Mesenchymal stem cell (in vitro differentiated cells and primary cell): ENCODE results near the gene ZNF106.

Source experiments
- DNase-seq: peaks from one replicate; pipeline ENCODE4 v3.0.0-alpha.2; 2013
- H2AFZ ChIP-seq: one replicate; pipeline ENCODE4 v1.6.1; 2013; ENCODE audit warnings: low read depth, mild to moderate bottlenecking, control low read depth, inconsistent platforms, low read length, moderate library complexity
- H2AK5ac ChIP-seq: 2 replicates; pipeline ENCODE4 v1.6.1; 2013; ENCODE audit warnings: low read length, moderate library complexity, mild to moderate bottlenecking, inconsistent platforms; ENCODE audit not compliant: severe bottlenecking
- H2BK120ac ChIP-seq: one replicate; pipeline ENCODE4 v1.6.1; 2013; ENCODE audit warnings: low read depth, mild to moderate bottlenecking, inconsistent platforms, low read length, moderate library complexity
- H2BK12ac ChIP-seq, 2 experiments: one replicate each; pipeline ENCODE4 v1.6.1; 2013; ENCODE audit warnings: inconsistent platforms in 2 of 2, low read length in 2 of 2, mild to moderate bottlenecking in 2 of 2, moderate library complexity in 2 of 2, control low read depth in 1 of 2
- H2BK15ac ChIP-seq: one replicate; pipeline ENCODE4 v1.6.1; 2013; ENCODE audit warnings: mild to moderate bottlenecking, low read depth, inconsistent platforms; ENCODE audit not compliant: poor library complexity, severe bottlenecking
- H2BK5ac ChIP-seq: 2 replicates; pipeline ENCODE4 v1.6.1; 2013; ENCODE audit warnings: low read depth, mild to moderate bottlenecking, low read length, control low read depth, inconsistent platforms; ENCODE audit not compliant: poor library complexity, severe bottlenecking
- H3K14ac ChIP-seq, 2 experiments: one replicate each; pipeline ENCODE4 v1.6.1; 2013; ENCODE audit warnings: inconsistent platforms in 2 of 2, low read length in 2 of 2, control low read depth in 1 of 2, mild to moderate bottlenecking in 1 of 2, moderate library complexity in 1 of 2
- H3K18ac ChIP-seq, 2 experiments: one replicate each; pipeline ENCODE4 v1.6.1; 2013; ENCODE audit warnings: inconsistent platforms in 2 of 2, low read length in 2 of 2, control low read depth in 1 of 2, low read depth in 1 of 2, mild to moderate bottlenecking in 1 of 2
- H3K23ac ChIP-seq, 2 experiments: one replicate each; pipeline ENCODE4 v1.6.1; 2013; ENCODE audit warnings: inconsistent platforms in 2 of 2, low read length in 2 of 2, mild to moderate bottlenecking in 2 of 2, moderate library complexity in 2 of 2, control low read depth in 1 of 2
- H3K27ac ChIP-seq: 2 replicates; pipeline ENCODE4 v1.5.1; 2013; ENCODE audit warnings: mild to moderate bottlenecking, moderate library complexity, low read length, control low read depth, inconsistent platforms; ENCODE audit not compliant: poor library complexity, severe bottlenecking
- H3K27me3 ChIP-seq, 2 experiments: 2 replicates each; pipeline versions ENCODE4 v1.6.1 to v1.7.0; 2013; ENCODE audit warnings: low read length in 2 of 2, mild to moderate bottlenecking in 2 of 2, moderate library complexity in 2 of 2, control low read depth in 1 of 2, inconsistent platforms in 1 of 2; ENCODE audit not compliant: control insufficient read depth in 1 of 2, insufficient read depth in 1 of 2
- H3K36me3 ChIP-seq, 2 experiments: 2 replicates each; pipeline versions ENCODE4 v1.6.1 to v1.7.0; 2013; ENCODE audit warnings: low read length in 2 of 2, control low read depth in 1 of 2, inconsistent platforms in 1 of 2, low read depth in 1 of 2, mild to moderate bottlenecking in 1 of 2; ENCODE audit not compliant: insufficient read depth in 2 of 2, control insufficient read depth in 1 of 2
- H3K4ac ChIP-seq, 2 experiments: one replicate each; pipeline ENCODE4 v1.6.1; 2013; ENCODE audit warnings: inconsistent platforms in 2 of 2, low read length in 2 of 2, mild to moderate bottlenecking in 2 of 2, moderate library complexity in 2 of 2, control low read depth in 1 of 2, low read depth in 1 of 2
- H3K4me1 ChIP-seq: 2 replicates; pipeline ENCODE4 v1.6.1; 2013; ENCODE audit warnings: low read depth, low read length, control low read depth; ENCODE audit not compliant: control insufficient read depth, insufficient read depth
- H3K4me2 ChIP-seq: 2 replicates; pipeline ENCODE4 v1.6.1; 2013; ENCODE audit warnings: low read length, mild to moderate bottlenecking, inconsistent platforms; ENCODE audit not compliant: poor library complexity, severe bottlenecking
- H3K4me3 ChIP-seq, 2 experiments: 2 replicates each; pipeline versions ENCODE4 v1.5.1 to v1.7.0; 2013; ENCODE audit warnings: low read length in 2 of 2, mild to moderate bottlenecking in 2 of 2, control low read depth in 1 of 2, low read depth in 1 of 2; ENCODE audit not compliant: insufficient read depth in 1 of 2
- H3K79me1 ChIP-seq: replicated peaks from 2 replicates; pipeline ENCODE4 v1.6.1; 2013; ENCODE audit warnings: mild to moderate bottlenecking, control low read depth, low read length, inconsistent platforms; ENCODE audit not compliant: poor library complexity, severe bottlenecking
- H3K9ac ChIP-seq: 2 replicates; pipeline ENCODE4 v1.7.0; 2013; ENCODE audit warnings: mild to moderate bottlenecking, low read length, moderate library complexity
- H3K9me3 ChIP-seq: 2 replicates; pipeline ENCODE4 v1.7.0; 2013; ENCODE audit warnings: mild to moderate bottlenecking, low read length; ENCODE audit not compliant: control insufficient read depth
- H4K8ac ChIP-seq: one replicate; pipeline ENCODE4 v1.6.1; 2013; ENCODE audit warnings: inconsistent platforms, mild to moderate bottlenecking, low read length, moderate library complexity
- H4K91ac ChIP-seq: one replicate; pipeline ENCODE4 v1.6.1; 2013; ENCODE audit warnings: mild to moderate bottlenecking, low read length, inconsistent platforms
- WGBS: methylation state at CpG from one replicate; pipeline ENCODE4 v1.1.7; 2013; ENCODE audit warnings: mixed read lengths; 5-methylcytosine and 5-hydroxymethylcytosine counted together

The ZNF106 gene

DNA sequence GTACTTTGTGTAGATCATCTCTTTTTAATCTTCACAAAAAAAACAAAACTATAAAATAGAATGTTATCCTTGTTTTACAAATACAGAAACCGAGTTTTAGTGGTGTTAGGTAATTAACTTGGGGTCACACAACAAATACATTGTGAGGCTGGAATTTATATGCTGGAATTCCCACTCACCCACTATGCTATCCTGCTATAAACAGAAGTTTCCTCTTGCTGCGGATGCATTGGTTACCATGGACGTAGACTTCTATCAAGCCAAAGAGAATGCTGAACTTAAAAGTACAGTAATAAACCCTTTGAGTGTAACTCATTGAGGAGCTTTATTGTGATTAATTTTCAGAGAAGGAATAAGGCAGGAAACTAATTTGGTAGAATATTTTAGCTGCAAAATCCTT lies 13.7 kb upstream of the ZNF106 start:
- Histone ChIP-seq H4K91ac (no peak overlapping the region), H3K4me2 (no peak overlapping the region), H3K79me1 (peaks cover 17% of the 10 kb centered on the region), H2AK5ac (no peak overlapping the region), H2BK15ac (no peak overlapping the region), H3K9me3 (no peaks in the 10 kb centered on the region), H3K9ac (peak overlapping the region; percentile 31), H4K8ac (no peak overlapping the region), H3K18ac (no peak overlapping the region), H3K4me3 (no peak overlapping the region), H3K4me1 (peaks cover 12% of the 10 kb centered on the region), H2BK5ac (no peak overlapping the region), H3K27me3 (no peaks in the 10 kb centered on the region), H2BK120ac (no peak overlapping the region), H3K23ac (no peak overlapping the region), H3K36me3 (peaks cover 0 to 3% of the 10 kb centered on the region in 2 experiments), H3K4ac (no peak overlapping the region), H2AFZ (no peak overlapping the region), H2BK12ac (no peak overlapping the region), H3K27ac (peak overlapping the region; percentile 56), H3K14ac (no peak overlapping the region)
- DNase-seq = no peak
- 93% methylated on average over 2 of the region's 3 CpGs for WGBS

DNA sequence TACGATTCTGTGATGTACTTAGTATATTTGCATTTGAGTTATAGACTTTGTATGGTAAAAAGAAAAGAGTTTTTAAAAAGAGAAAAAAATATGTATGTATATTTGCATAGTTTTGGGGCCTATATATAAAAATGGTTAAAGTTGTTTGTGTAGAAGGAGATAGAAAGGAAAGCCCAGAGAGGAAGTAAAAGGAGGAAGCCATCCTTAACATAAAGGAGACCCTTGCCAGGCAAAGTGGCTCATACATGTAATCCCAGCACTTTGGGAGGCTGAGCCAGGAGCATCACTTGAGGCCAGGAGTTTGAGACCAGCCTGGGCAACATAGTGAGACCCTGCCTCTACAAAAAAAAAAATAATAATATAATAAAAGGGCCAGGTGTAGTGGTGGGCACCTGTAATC lies 12.9 kb upstream of the ZNF106 start:
- Histone ChIP-seq H3K4me3 (no peak overlapping the region), H2AFZ (no peak overlapping the region), H3K23ac (no peak overlapping the region), H3K14ac (no peak overlapping the region), H2BK120ac (no peak overlapping the region), H2AK5ac (no peak overlapping the region), H3K4ac (no peak overlapping the region), H3K36me3 (no peaks in the 10 kb centered on the region), H3K9me3 (no peaks in the 10 kb centered on the region), H4K91ac (no peak overlapping the region), H4K8ac (no peak overlapping the region), H2BK5ac (no peak overlapping the region), H2BK12ac (no peak overlapping the region), H3K27ac (no peak overlapping the region), H3K4me1 (peaks cover 12% of the 10 kb centered on the region), H3K9ac (no peak overlapping the region), H3K79me1 (peaks cover 14% of the 10 kb centered on the region), H3K27me3 (no peaks in the 10 kb centered on the region), H2BK15ac (no peak overlapping the region), H3K18ac (no peak overlapping the region), H3K4me2 (no peak overlapping the region)
- 94% methylated on average over 1 of the region's 1 CpG for WGBS
- no peak for DNase-seq

GRCh38 chr15:42502477-42502876 lies 11.5 kb upstream of the ZNF106 start:
- WGBS = 100% methylated on average over 2 of the region's 4 CpGs
- Histone ChIP-seq H3K9me3 (no peaks in the 10 kb centered on the region), H2BK120ac (no peak overlapping the region), H3K14ac (no peak overlapping the region), H4K91ac (no peak overlapping the region), H3K27me3 (no peaks in the 10 kb centered on the region), H3K9ac (no peak overlapping the region), H3K4me1 (peaks cover 17% of the 10 kb centered on the region), H2AFZ (no peak overlapping the region), H3K23ac (no peak overlapping the region), H3K4me3 (no peak overlapping the region), H3K79me1 (peaks cover 13% of the 10 kb centered on the region), H3K4ac (no peak overlapping the region), H2AK5ac (no peak overlapping the region), H2BK5ac (no peak overlapping the region), H3K36me3 (peaks cover 0 to 5% of the 10 kb centered on the region in 2 experiments), H3K4me2 (no peak overlapping the region), H3K27ac (no peak overlapping the region), H4K8ac (no peak overlapping the region), H2BK15ac (no peak overlapping the region), H2BK12ac (no peak overlapping the region), H3K18ac (no peak overlapping the region)
- no peak for DNase-seq

DNA sequence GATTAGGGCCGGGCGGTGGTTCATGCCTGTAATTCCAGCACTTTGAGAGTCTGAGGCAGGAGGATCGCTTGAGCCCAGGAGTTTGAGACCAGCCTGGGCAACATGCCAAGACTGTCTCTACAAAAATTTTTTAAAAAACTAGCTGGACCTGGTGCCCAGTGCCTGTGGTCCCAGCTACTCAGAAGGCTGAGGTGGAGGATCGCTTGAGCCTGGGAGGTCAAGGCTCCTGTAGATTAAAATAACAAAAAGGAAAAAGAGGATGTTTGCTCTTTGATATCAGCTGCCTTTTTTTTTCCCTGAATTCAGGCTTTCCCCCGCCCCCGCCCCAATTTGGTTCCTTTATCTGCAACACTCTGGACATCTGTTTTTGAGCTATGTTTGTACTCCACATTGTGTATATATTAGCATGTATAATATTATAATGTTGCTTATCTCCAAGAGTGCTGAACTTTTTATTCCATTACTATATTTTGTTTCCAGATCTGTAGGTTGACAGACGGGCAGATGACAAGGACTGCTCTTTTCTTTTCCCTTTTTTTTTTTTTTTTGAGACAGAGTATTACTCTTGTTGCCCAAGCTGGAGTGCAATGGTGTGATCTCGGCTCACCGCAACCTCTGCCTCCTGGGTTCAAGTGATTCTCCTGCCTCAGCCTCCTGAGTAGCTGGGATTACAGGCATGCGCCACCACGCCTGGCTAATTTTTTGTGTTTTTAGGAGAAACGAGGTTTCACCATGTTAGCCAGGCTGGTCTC lies 9.1 kb upstream of the ZNF106 start:
- H2BK5ac ChIP-seq = no peak overlapping the region
- peak overlapping the region; percentile 65 for H3K27ac ChIP-seq
- DNase-seq = peak; percentile 43
- H3K79me1 ChIP-seq = peaks cover 14% of the 10 kb centered on the region
- no peak overlapping the region for H4K8ac ChIP-seq
- no peak overlapping the region for H3K4me3 ChIP-seq
- no peak overlapping the region for H2BK15ac ChIP-seq
- H3K9me3 ChIP-seq = no peaks in the 10 kb centered on the region
- no peaks in the 10 kb centered on the region for H3K27me3 ChIP-seq
- H2AK5ac ChIP-seq = peak overlapping the region; percentile 16
- H2AFZ ChIP-seq = no peak overlapping the region
- H3K14ac ChIP-seq = no peak overlapping the region
- no peak overlapping the region for H4K91ac ChIP-seq
- H3K4ac ChIP-seq = no peak overlapping the region
- H3K36me3 ChIP-seq = peaks cover 0 to 5% of the 10 kb centered on the region in 2 experiments
- no peak overlapping the region for H2BK120ac ChIP-seq
- H3K9ac ChIP-seq = peak overlapping the region; percentile 65
- no peak overlapping the region for H2BK12ac ChIP-seq
- H3K4me1 ChIP-seq = peaks cover 17% of the 10 kb centered on the region
- no peak overlapping the region for H3K4me2 ChIP-seq
- WGBS = 80% methylated on average over 9 of the region's 12 CpGs
- H3K23ac ChIP-seq = no peak overlapping the region
- H3K18ac ChIP-seq = peak overlapping the region in 1 of 2 experiments; percentile 26
